ENCODE data around the gene CNOT1.

CNOT1 gene

GRCh38 chr16:58651965-58652348 is 22.3 kb upstream of the CNOT1 start:
- no peak for TF ChIP-seq CTCF (IDR thresholded peaks at IDR 0.05; ENCODE audit: insufficient read depth, low read depth, low read length, missing control alignments)
- DNase-seq (ENCODE audit: low read depth) = no peak

GRCh38 chr16:58649707-58650106 is 20.1 kb upstream of the CNOT1 start:
- DNase-seq (ENCODE audit: low read depth) = no peak
- H3K4me3 ChIP-seq (ENCODE audit: low read depth, low read length) = no peak overlapping the region
- no peak for TF ChIP-seq CTCF (IDR thresholded peaks at IDR 0.05; ENCODE audit: insufficient read depth, low read depth, low read length, missing control alignments)

More at GRCh38 chr16:58651965-58652348, 22.3 kb upstream of the CNOT1 start:
- no peak overlapping the region for H3K4me3 ChIP-seq (ENCODE audit: low read depth, low read length)

GRCh38 chr16:58647107-58647506 is 17.5 kb upstream of the CNOT1 start:
- no peak for TF ChIP-seq CTCF (IDR thresholded peaks at IDR 0.05; ENCODE audit: insufficient read depth, low read depth, low read length, missing control alignments)
- no peak for DNase-seq (ENCODE audit: low read depth)
- H3K4me3 ChIP-seq (ENCODE audit: low read depth, low read length) = no peak overlapping the region

GRCh38 chr16:58644765-58645487 is 15.3 kb upstream of the CNOT1 start:
- no peak overlapping the region for H3K4me3 ChIP-seq (ENCODE audit: low read depth, low read length)
- no peak for TF ChIP-seq CTCF (IDR thresholded peaks at IDR 0.05; ENCODE audit: insufficient read depth, low read depth, low read length, missing control alignments)
- DNase-seq (ENCODE audit: low read depth) = no peak

- TF ChIP-seq CTCF (IDR thresholded peaks at IDR 0.05; ENCODE audit: insufficient read depth, low read depth, low read length, missing control alignments) = no peak
- DNase-seq (ENCODE audit: low read depth) = no peak
- no peak overlapping the region for H3K4me3 ChIP-seq (ENCODE audit: low read depth, low read length)
These were observed 14.5 kb upstream of the CNOT1 start for GRCh38 chr16:58644108-58644507.

GRCh38 chr16:58640949-58641348 is 11.3 kb upstream of the CNOT1 start:
- DNase-seq (ENCODE audit: low read depth) = no peak
- no peak for TF ChIP-seq CTCF (IDR thresholded peaks at IDR 0.05; ENCODE audit: insufficient read depth, low read depth, low read length, missing control alignments)
- H3K4me3 ChIP-seq (ENCODE audit: low read depth, low read length) = no peak overlapping the region

GRCh38 chr16:58639836-58640235 is 10.2 kb upstream of the CNOT1 start:
- DNase-seq (ENCODE audit: low read depth) = no peak
- no peak for TF ChIP-seq CTCF (IDR thresholded peaks at IDR 0.05; ENCODE audit: insufficient read depth, low read depth, low read length, missing control alignments)
- H3K4me3 ChIP-seq (ENCODE audit: low read depth, low read length) = no peak overlapping the region

All from GM12865 (cell line).